Brain pericyte (primary cell): ENCODE data around the gene CRYBA4.
"Not testable (repeated sequence)": the region's sequence is repeated elsewhere in the genome, so short reads cannot be mapped to it uniquely, and the experiment has no call there.

ENCODE experiments used
- DNase-seq: peaks from one replicate; pipeline ENCODE4 v3.0.0-alpha.2; 2012; ENCODE audit warnings: low read depth, low spot score

The CRYBA4 gene

GRCh38 chr22:26597026-26597425 is 24.7 kb upstream of the CRYBA4 start:
- DNase-seq, result no peak

GRCh38 chr22:26597480-26597879 is 24.3 kb upstream of the CRYBA4 start:
- DNase-seq, result no peak

- no peak for DNase-seq
Measured at GRCh38 chr22:26599505-26599904, 22.3 kb upstream of the CRYBA4 start.

- no peak for DNase-seq
Measured at GRCh38 chr22:26601726-26602125, 20.0 kb upstream of the CRYBA4 start.

GRCh38 chr22:26602127-26602526 is 19.6 kb upstream of the CRYBA4 start:
- no peak for DNase-seq

DNA sequence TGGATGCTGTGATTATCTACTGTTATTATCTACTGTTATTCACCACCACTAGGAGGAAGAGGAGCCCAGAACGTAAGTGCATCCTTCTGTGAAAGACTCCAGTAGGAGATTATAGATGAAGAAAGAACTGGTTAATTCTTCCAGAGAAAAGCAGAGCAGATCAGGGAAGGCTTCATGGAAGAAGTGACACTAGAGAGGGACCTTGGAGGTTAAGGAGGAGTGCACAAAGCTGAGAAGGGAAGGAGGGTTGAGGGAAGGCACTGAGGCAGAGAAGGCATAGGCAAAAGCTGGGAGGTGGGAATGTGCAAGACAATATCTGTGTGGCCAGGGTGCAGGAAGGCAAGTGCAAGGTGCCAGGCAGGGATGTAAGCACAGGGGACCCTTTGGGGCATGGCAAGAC is 17.4 kb upstream of the CRYBA4 start:
- no peak for DNase-seq

- DNase-seq, result no peak
Measured at GRCh38 chr22:26606611-26607010, 15.2 kb upstream of the CRYBA4 start.

GRCh38 chr22:26608129-26608528 is 13.6 kb upstream of the CRYBA4 start:
- DNase-seq, result no peak

GRCh38 chr22:26609287-26609686 is 12.5 kb upstream of the CRYBA4 start:
- DNase-seq, result no peak

DNA sequence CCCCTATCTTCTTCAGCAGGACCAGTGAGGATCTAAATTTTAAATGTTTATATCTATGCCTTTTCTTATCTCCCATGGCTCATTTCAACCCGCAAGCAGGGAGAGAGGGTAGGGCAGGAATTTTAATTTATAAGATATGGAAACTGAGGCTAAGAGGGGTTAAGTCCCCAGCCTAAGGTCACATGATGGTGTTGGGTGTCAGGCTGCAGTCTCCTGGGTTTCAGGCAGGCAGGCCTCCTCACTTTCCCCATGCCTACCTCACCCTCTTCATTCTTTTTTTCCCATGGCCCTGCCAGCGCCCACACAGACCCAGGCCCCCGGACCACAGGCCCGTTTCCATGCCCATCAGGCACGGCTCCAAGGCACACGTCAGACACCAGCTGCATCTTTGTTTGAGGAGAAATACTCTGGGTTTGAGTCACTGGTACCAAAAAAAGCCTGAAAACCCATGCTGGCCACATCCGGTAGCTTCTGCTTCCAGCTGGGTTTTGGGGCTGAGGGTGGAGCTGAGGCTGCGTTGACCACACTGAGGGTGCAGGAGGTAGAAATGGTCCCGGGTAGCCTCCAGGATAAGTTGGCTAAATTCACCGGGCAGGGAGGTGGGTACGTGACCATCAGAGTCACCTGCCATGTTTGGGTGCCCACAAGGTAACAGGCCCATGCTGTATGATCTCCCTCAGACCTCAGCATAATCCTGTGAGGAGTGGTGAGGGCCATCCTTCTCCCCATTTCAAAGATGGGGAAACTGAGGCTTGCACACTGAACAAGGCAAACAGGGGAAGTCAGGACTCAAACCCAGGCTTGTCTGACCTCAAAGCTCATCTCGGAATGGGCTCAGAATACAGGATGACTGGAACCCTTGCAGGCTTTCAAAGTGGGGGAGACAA is 11.4 kb upstream of the CRYBA4 start:
- DNase-seq, result peak; percentile 55

- no peak for DNase-seq
Measured at GRCh38 chr22:26610996-26611395, 10.8 kb upstream of the CRYBA4 start.

GRCh38 chr22:26612652-26613051 is 9.1 kb upstream of the CRYBA4 start:
- no peak for DNase-seq

DNA sequence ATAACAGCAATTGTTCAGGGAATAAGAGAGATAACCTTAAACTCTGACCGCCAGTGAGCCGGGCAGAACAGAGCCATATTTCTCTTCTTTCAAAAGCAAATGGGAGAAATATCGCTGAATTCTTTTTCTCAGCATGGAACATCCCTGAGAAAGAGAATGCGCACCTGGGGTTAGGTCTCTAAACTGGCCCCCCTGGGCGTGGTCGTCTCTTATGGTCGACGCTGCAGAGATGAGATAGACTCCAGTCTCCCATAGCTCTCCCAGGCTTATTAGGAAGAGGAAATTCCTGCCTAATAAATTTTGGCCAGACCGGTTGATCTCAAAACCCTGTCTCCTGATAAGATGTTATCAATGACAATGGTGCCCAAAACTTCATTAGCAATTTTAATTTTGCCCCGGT is 8.0 kb upstream of the CRYBA4 start:
- not testable (repeated sequence) for DNase-seq

DNA sequence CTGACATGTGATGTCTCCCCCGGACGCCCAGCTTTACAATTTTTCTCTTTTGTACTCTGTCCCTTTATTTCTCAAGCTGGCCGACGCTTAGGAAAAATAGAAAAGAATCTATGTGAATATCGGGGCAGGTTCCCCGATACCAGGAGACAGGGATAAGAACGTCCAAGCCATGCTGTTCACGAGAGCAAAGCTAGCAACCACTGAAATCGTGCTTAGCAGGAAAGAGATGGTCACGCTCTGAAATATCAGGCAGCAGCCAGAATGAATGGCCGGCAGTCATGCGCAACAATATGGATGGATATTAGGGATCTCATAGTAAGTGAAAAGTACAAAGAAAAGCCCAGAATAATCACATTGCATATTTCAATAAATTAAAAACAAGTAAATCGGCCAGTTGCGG is 7.4 kb upstream of the CRYBA4 start:
- no peak for DNase-seq

DNA sequence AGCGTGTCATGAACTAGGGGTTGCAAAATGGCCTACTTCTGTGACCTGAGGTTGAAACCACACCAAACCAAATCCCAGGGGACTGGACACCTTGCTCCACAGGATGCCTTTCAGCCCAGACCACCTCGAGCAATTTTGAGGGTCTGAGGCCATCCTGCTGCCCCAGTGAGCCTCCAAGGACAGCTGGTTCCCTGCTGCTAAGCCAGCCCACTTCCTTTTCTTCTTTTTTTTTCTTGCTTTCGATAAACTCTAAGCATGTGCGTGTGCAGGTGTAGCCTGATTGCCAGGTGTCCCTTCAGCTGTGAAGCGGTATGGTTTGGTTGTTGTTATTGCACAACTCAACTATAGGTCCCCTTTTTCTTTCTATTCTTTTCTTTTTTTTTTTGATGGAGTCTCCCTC is 6.6 kb upstream of the CRYBA4 start:
- no peak for DNase-seq

DNA sequence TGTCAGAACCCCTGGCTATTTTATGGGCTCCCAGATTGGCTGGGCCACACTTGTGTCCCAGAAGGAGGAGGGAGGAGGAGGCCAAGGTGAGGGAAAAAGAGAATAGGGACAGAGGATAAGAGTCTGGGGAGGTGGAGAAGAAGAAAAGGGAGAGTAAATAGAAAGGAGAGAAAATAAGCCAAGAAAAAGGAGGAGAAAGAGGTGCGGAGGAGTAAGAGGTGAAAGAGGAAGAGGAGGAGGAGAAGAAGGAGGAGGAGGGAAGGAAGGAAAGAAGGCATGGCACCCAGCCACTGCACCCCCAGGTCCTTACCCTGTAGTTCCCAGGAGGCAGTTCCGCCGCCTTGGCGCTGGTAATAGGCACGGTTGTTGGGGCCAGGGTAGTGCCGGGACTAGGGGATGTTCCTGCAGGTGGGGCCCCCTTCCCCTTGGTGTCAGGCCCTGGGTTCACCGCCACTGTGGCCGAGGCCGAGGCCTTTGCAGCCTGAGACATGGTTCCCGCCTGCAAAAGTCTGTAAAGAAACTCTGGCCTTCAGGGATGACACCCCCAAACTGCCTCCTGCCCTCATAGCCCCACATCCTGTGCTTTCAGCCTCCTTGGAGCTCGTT is 5.8 kb upstream of the CRYBA4 start:
- no peak for DNase-seq

- no peak for DNase-seq
Measured at GRCh38 chr22:26616650-26617049, 5.1 kb upstream of the CRYBA4 start.

- DNase-seq, result no peak
Measured at GRCh38 chr22:26617271-26618199, 4.2 kb upstream of the CRYBA4 start, which contains the start of gene CRYBB1. Gene CRYBB1 (minus strand): TSS chr22:26618027. CDS start chr22:26616319, 1,708 bp downstream.

DNA sequence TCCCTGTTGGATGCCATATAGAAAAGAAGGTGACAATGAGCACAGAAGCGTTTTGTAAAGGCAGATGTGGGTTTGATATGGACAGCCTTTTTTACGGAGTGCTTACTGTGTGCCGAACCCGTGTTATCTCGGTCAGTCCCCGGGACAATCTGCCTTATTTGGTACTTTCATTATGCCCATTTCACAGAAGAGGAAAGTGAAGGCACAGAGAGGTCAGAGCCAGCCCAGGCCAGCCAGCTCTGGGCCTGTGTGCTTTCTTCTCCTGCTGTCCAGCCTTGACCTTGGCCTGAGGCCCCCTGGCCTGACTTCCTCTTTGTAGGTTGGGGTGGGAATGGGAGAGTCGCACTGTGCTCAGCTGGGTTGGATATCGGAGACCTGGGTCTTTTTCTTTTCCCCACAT is 3.3 kb upstream of the CRYBA4 start:
- no peak for DNase-seq

GRCh38 chr22:26619510-26619909 is 2.3 kb upstream of the CRYBA4 start:
- no peak for DNase-seq

DNA sequence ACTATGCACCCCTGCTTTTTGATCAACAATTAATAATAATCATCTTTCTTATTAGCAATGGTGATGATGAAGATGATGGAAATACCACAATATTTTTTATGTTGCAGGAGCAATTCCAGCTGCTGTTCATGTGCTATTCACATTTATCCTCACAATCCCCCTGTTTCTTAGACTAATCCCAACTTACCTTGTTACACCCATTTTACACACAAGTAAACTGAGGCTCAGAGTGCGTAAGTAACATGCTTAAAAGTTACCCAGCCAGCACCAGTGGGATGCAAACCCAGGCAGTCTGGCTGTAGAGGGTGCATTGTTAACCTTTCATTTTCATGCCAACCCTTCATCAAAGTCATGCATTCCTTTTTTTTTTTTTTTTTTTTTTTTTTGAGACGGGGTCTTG is 1.6 kb upstream of the CRYBA4 start:
- no peak for DNase-seq

- no peak for DNase-seq
Measured at GRCh38 chr22:26623984-26624383, 2.2 kb downstream of the CRYBA4 start.
